SK-N-DZ (cell line): ENCODE data around the gene CYP3A7.
"Not testable (repeated sequence)": the region's sequence is repeated elsewhere in the genome, so short reads cannot be mapped to it uniquely, and the experiment has no call there.

Experiments
- DNase-seq: peaks from one replicate; pipeline ENCODE4 v3.0.0-alpha.2; 2015; ENCODE audit warnings: low spot score

Gene CYP3A7

GRCh38 chr7:99709260-99709659 is 25.7 kb downstream of the CYP3A7 start:
- no peak for DNase-seq

- peak; percentile 23 for DNase-seq
Measured at GRCh38 chr7:99707096-99707495, 27.9 kb downstream of the CYP3A7 start.

GRCh38 chr7:99699946-99700345 is 35.0 kb downstream of the CYP3A7 start:
- no peak for DNase-seq

- DNase-seq: not testable (repeated sequence)
Measured at GRCh38 chr7:99698867-99699730, 35.9 kb downstream of the CYP3A7 start.

- DNase-seq: no peak
Measured at GRCh38 chr7:99694912-99695304, 40.1 kb downstream of the CYP3A7 start.

GRCh38 chr7:99694201-99694911 is 40.6 kb downstream of the CYP3A7 start:
- DNase-seq: no peak

GRCh38 chr7:99693427-99694200 is 41.4 kb downstream of the CYP3A7 start:
- peak; percentile 87 for DNase-seq

- no peak for DNase-seq
Measured at GRCh38 chr7:99693100-99693426, 41.9 kb downstream of the CYP3A7 start.

- not testable (repeated sequence) for DNase-seq
Measured at GRCh38 chr7:99692563-99692962, 42.4 kb downstream of the CYP3A7 start.

- DNase-seq: not testable (repeated sequence)
Measured at GRCh38 chr7:99691658-99692057, 43.3 kb downstream of the CYP3A7 start.

GRCh38 chr7:99690918-99691317 is 44.1 kb downstream of the CYP3A7 start:
- not testable (repeated sequence) for DNase-seq

- not testable (repeated sequence) for DNase-seq
Measured at GRCh38 chr7:99685871-99686608, 49.0 kb downstream of the CYP3A7 start.

- DNase-seq: no peak
Measured at GRCh38 chr7:99685129-99685758, 49.8 kb downstream of the CYP3A7 start.

GRCh38 chr7:99679400-99680191 is 55.4 kb downstream of the CYP3A7 start, which contains the start of gene CYP3A5:
Gene CYP3A5 (minus strand): TSS chr7:99679996. CDS start chr7:99679896, 100 bp downstream.
- peak; percentile 36 for DNase-seq

- peak; percentile 20 for DNase-seq
Measured at GRCh38 chr7:99679032-99679399, 56.0 kb downstream of the CYP3A7 start.

- DNase-seq: no peak
Measured at GRCh38 chr7:99677648-99678045, 57.3 kb downstream of the CYP3A7 start.

- DNase-seq: no peak
Measured at GRCh38 chr7:99677013-99677647, 57.9 kb downstream of the CYP3A7 start.

GRCh38 chr7:99674995-99675742 is 59.8 kb downstream of the CYP3A7 start:
- DNase-seq: no peak

GRCh38 chr7:99672573-99672972 is 62.4 kb downstream of the CYP3A7 start:
- DNase-seq: no peak
